GM19035 (cell line): Measurements from ENCODE around the gene HOMER1.
"Not testable (repeated sequence)": the region's sequence is repeated elsewhere in the genome, so short reads cannot be mapped to it uniquely, and the experiment has no call there.

Experiments used
- ATAC-seq: cut with Tn5 transposase; IDR thresholded peaks from one replicate; pipeline ENCODE4 v1.9.1; 2021; ENCODE audit not compliant: unreplicated experiment

Gene HOMER1

DNA sequence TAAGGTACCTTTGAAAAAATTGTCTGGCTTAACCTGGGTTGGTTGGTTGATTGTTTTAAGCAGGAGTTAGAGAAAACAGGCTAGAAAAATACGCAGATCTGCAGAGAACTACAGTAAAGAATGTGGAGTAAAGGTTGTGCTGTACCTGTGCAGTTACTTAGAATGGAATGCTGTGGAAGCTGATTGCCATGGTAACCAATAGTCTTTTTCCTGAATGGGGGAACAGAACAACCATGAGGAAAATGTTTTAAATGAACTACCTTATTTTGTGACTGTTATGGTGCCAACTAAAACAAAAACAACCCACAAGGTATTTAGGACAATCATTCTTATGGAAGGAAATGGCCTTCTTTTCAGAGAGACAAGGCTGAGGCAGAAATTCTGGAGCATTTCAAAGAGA is 4.8 kb upstream of the HOMER1 start:
- no peak for ATAC-seq

DNA sequence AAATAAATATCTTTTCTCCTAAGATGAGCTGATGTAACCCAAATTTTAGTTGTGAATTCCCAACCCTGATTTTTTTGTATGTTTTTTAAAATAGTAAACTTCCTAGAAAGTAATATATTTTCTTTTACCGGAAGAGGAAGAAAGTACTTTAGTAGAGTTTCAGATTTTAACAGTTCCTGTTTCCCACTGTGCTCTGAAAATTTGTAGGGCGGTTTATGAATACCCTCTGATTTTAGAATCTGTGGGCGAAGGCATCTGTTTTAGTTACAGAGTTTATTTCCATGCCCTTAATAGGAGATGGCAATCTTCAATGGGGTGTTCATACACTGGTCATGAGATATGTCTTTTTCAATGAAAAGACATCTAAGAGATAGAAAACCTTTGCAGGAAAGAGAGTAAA is 3.7 kb upstream of the HOMER1 start:
- no peak for ATAC-seq

DNA sequence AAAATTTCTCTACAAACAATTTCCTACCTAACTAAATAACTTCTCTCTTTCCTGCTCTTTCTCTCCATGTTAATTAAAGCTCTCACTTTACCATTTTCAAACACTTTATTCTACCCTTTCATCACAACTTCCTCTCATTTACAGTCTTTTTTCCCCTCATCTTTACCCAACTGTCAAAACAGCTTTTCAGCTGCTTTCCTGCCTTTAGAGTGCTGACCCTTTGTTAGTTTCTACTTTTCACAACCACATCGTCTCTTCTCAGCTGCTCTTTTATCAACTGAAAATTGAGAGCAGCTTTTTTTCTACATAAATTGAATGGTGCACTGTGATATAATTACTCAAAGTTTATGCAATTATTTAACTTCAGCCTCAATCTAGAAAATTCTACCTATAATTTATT is 3.1 kb upstream of the HOMER1 start:
- ATAC-seq, result no peak

DNA sequence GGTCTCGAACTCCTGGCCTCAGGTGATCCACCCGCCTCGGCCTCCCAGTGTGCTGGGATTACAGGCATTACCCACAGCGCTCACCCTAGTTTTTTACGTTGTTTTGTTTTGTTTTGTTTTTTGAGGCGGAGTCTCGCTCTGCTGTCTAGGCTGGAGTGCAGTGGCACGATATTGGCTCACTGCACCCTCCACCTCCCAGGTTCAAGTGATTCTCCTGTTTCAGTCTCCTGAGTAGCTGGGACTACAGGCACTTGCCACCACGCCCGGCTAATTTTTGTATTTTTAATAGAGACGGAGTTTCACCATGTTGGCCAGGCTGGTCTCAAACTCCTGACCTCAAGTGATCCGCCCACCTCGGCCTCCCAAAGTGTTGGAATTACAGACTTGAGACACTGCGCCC is 2.4 kb upstream of the HOMER1 start:
- ATAC-seq, result not testable (repeated sequence)

DNA sequence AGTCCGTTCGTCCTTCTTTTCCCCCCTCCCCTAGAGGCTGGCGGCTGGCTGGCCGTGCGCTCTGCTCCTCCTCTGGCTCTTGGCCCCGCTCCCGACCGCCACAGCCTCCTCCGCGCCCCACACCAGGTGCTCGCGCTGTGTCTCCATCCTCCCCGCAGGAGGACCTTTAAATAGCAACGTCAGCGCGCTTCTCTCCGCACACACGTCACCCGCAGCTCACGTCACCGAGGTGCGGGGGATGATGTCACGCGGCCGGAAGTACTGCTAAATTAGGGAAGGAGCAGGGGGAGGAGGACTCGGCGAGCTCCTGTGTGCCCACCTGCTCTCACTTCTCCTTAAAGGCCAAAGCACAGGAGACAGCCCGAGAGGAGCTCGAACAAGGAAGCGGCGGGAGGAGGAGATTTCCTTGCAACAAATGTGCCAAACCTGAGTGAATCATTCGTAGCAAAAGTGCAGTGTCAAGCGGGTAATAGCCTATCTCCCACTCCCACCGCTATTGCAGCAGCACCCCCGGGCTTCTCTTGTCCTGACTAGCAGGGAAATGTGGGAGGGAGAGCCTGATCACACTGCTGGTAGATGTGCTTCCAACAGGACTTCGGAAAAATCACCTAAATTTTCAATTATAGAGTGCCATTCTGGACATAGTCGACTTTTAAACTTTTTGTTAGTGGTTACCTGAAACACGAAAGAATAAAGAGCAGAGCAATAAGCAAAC is 614 bp upstream of the HOMER1 start:
- ATAC-seq, result peak; percentile 85

DNA sequence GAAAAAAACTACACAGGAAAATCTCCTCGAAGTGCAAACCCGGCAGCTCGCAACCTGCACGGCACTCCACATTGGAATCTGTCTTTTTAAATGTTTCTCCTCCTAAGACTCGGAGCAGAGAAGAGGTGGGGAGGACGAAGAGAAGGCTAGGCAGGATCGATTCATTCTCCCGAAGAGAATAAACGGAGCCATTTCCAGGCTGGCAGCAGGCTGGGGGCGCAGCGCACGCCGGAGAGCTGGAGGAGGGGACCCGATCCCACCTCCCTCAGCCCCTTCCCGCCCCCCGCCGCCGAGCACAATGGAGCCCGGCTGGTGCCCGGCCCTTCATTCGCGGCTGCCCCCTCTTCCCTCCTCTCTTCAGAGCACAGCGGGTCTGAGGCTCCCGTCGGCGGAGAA is 628 bp downstream of the HOMER1 start:
- ATAC-seq, result peak; percentile 2

DNA sequence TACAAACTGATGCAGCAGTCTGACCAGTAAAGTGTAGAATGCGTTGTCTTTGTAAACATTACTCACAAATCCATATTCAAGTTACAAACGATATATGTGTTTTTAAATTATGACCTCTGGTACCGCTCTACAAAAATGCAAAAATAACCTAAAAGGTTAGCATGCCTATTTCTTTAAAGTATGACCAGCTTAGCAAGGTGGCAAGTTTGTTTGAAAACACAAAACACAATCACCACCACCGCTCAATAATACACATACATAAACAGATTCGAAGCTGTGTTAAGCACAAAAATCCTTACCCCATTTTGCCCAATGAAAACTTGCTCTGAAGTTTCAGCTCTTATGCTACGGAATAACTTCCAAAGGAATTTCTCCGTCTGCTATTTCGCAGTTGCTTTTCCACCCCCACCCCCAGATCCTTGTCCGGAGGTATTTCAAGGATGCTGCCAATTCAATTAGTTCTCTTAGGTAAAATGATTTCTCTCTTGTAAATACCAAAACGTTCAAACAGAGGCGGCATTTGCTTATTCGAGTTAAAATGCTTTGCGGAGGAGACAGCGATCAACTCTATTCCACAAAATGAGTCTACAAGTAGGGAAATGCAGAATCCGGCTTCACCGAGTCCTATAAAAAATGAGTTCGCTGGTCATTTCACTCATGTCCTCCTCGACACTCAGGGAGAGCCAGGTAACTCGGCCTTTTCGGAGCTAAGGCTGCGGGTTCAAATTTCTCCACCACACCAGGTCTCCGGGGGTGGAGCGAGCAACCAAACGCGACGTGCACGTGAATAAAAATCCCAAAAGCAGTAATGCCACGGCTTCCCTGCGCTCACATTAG is 1.2 kb downstream of the HOMER1 start:
- ATAC-seq, result no peak

DNA sequence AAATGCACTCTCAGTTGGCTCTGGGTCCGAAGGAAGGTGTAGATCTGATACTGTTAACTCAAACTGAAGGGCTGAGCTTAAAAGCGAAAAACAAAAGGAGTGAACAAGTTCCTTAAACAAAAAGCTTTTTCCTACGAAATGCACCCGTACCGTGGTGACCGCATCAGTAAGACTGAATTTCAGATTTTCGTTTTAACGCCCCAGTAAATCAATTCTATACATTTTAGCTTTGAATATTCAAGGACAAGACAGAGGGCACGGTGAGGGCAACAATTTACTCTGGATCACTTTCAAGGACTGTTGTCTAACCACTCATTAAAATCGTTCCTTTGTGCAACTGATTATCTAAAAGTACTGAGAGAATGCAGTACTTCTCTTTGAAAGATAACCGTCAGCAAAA is 1.9 kb downstream of the HOMER1 start:
- no peak for ATAC-seq

DNA sequence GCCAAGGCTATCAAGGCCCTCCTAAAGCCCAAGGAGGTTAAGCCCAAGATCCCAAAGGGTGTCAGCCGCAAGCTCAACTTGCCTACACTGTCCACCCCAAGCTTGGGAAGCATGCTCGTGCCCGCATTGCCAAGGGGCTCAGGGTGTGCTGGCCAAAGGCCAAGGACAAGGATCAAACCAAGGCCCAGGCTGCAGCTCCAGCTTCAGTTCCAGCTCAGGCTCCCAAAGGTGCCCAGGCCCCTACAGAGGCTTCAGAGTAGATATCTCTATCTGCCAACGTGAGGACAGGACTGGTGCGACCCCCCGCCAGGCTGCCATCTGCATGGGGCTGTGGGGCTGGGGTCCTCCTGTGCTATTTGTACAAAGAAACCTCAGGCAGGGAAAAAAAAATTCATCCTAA is 3.3 kb downstream of the HOMER1 start:
- ATAC-seq, result no peak

DNA sequence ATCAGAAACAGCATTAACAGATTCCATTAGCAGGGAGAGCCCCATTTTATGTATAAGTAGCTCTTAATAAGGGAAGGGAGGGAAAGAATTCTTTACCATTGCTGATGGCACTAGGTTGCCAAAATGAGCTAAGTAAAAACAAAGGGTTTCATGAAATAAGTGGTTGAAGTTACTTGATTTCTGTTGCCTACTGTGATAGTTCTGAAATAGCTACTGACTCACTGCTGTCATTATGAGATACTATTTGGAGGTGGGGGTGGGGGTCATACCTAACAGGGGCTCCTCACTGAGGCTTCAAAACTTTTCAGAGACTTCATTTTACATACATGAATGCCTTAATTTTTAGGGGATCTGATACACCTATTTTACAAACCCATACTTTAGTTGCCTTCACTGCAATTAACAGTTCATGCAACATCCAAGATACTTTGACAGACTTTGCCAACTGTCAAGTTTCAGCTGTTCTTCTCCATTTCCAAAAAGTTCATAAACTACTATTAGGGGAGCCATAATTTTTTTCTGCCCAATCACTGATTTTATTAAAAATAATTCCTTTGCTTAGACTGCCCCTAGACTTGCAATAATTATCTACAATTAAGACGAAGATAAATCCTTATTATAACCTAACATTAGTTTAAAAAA is 4.6 kb downstream of the HOMER1 start:
- ATAC-seq, result no peak

DNA sequence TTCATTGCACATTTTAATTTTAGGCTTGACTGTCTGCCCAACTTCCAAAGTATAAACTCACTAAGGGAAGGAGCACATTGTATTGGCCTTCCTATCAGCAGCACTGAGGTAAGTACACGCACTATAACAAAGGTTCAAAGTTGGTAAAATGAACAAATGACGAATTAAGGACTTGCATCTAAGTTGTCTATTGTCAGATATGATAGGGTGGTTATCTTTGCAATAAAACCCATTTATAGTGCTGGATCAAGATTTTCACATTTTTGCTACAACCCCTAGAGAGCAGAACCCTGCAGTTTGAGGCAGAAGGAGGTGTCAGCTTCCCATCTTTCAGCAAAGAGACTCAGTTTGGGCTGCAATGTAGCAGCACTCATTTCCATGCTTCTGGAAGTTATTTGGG is 5.1 kb downstream of the HOMER1 start:
- ATAC-seq, result no peak

DNA sequence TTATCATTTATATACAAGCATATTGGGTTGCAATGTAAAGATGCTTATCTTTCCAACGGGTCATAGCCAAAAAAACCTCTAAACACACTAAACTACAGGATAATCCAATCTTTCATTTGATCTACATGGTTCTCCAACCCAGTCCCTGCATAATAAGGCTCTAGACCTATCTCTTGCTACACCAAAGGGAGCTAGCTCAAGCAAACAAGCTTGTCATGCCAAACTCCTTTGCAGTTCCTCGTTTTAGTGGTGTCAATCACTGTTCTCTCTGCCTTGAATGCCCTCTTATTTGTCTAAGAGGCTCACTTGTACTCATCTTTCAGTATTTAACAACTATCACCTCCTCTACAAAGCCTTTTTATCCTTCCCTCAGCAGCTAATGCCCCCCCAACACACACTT is 5.6 kb downstream of the HOMER1 start:
- ATAC-seq, result no peak

DNA sequence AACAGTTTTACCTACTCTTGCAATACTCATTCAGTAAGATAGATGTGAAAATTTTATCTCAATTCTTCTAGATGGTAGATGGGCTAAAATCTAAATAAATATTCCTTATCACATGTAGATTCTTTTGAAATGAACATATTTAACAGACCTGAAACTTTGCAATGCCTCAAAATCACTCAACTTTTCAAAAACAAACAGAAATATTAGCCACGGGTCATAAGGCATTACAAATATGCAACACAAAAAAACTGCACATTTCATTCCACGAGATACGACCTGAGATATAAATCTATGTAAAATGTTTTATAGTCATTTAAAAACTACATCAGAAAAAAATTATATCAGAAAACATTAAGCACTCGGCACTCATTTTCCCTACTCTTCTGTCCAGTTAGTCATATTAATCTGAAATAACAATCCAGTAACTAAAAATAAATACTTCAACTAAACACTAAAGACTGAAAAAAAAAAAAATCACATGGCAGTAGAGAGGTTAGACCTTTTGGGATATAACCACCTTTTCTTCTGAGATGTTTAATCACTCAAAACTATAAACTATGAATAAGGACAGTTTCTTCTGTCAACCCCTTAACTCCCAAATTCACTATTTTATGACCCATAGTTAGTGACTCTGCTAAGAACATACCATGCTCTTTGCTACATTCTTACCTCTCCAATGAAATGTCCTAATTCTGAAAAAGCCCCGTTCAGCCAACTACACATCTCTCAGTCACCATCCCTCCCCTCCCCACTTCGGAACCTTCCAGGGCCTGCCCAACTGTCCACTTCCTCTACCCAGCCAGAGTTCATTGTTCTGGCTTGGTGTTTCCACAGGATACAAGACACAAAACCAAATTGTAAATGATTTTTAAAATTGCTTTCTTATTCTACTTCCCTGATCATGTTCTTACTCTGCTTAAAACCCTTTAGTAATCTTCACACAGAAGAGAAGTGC is 6.4 kb downstream of the HOMER1 start:
- ATAC-seq, result no peak

DNA sequence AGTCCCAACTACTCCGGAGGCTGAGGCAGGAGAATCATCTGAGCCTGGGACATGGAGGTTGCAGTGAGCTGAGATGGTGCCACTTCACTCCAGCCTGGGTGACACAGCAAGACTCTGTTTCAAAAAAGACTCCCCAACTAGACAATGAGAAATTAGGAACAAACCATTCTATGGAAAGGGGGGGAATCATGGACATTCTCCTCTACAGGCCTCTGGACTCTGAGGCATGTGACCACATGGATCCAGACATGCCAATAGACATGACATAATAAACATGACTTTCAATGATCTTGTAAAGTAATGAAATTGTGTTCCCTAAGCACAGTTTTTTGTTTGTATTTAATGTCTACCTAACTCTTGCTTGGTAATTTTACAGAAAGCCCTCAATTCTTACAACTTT is 8.8 kb downstream of the HOMER1 start:
- no peak for ATAC-seq

DNA sequence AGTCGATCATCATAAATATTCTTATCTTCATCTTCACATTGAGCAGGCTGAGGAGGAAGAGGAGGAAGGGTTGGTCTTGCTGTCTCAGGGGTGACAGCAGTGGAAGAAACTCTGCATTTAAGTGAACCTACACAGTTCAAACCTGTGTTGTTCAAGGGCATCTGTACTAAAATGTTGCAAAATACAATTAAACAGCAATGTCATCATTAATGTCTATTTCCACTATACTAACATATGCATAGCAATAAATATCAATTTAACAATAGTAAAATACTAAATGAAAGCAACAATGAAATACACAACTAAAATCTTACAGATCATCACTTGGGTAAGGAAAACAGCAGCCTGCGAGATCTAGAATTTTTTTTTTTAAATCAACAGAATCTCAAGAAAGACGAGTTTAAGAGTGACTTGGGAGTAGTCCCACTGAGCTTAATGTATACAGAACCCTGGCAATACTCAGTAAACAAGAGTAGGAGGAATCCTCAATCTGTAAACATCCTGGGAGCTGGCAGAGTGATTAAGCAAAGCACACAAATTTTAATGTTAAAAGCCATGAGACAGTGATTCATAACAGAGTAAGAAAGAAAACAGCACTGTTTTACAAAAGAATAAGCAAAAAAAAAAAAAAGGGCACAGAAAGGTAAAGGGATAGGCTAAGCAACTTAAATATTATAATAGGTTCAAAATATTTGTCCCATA is 10.0 kb downstream of the HOMER1 start:
- no peak for ATAC-seq

DNA sequence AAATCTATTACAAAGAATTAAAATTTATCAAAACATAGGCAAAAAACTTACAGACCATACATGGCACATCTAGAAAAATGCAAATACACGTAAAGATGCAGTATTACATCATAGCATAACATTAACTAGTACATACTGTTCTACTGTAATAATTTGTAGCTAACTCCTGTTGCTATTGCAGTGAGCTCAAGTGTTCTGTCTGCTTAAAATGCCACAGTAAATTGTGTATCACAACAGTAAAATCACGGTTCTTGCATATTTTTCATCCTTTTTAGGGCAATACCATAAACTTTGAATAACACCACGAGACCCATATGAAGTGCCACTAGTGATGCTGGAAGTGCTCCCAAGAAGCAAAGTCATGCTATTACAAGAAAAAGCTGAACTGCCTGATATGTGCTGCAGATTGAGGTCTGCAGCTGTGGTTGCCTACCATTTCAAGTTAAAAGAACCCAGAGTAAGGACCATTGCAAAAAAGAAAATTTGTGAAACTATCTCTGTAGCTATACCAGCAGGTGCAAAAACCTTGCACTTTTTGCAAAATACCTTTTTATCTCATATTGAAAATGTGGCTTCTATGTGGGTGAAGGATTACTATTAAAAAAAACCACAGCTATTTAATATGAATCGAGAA is 14.2 kb downstream of the HOMER1 start:
- ATAC-seq, result no peak

DNA sequence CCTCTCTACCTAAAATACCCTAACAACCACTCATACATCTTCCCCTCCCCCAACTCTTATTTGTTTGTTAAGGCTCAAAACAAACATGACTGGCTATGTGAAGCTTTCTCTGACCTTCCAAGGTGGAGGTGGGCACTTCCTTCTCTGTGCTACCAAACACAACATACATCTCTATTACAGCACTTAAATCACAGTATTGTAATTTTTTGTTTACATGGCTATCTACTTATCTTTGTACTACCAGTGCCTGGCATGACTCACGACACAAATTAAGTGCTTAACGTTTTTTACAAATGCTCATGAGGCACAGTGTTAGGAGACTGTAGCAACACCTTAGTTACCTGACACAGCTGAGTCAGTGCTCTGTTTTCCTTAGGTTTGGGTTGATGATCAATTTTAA is 18.6 kb downstream of the HOMER1 start:
- no peak for ATAC-seq

DNA sequence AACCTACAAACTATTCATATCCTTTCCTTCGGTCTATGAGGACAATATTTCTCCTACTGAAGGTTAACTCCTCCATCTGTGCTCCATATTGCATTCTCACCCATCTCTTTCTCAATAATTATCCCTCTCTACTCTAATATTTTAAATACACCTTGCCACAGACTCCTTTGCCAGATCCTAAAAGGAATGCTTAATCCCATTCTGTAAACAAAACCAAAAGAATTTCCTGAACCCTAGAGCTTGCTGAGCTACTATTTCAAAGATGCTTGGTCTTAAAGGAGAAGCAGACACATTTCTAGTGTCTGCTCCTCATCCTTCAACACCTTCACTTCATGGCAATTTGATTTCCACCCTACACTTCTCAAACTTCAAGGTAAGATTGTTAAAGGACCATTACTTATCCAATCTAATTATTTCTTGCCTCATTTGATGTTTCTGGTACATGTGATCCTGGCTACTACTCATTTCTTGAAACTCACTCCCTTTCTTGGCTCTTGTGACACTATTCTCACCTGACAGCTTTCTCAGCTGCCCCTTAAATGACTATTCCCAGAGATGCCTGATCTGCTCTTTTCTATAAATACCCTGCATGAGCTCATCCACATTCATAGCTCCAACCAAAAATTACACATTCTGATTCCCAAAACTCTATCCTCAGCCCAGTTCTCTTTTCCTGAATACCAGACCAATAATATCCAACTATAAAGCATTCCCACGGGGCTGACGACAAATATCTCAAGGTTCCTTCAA is 20.2 kb downstream of the HOMER1 start:
- ATAC-seq, result no peak

DNA sequence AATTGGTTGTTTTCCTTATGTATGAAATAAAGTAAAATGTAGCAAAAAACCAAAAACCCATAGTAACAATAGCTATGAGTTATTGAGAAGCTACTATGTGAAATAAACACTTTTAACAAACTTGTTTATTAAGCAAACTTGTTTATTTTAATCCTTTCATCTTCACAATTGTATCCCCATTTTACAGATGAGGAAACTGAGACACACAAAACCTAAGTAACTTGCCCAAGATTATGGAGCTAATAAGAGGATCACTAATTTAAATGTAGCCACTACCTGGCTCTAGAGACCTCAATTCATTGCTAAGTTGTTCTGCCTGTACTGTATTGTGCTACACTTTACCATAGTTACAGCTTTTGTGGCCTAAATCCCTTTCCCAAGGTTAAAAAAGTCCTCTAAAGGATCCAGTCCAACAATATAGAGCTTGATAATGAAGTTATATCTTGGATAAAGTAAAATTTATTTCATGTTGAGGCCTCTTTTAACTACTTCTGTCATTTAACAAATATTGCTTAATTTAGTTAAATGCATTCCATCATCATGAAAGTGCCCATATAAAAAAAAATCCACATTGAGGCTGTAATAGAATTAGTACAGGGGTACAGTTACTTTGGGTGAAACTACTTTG is 22.1 kb downstream of the HOMER1 start:
- ATAC-seq, result no peak
